HepG2 (cell line): ENCODE results near the gene HOXA10. TPM values are rescaled to one million over a fixed set of nuclear protein-coding genes. Genes with fewer than 3 reads are reported as not detected.

Experiments used
- AGO2 ChIP-seq: fragments of 200-400 bp; formaldehyde crosslinking; optimal IDR thresholded peaks from 2 replicates; pipeline ENCODE3; 2017; ENCODE audit warnings: mild to moderate bottlenecking, low read depth, low read length, moderate library complexity
- HNF1A ChIP-seq, 2 experiments: sonication (generic) in 1 of 2; formaldehyde crosslinking in 1 of 2; IDR thresholded peaks; 2 replicates each; pipeline versions ENCODE4 v1.4.0 to v1.6.1; 2016 to 2020; ENCODE audit warnings: borderline replicate concordance in 1 of 2, low read depth in 1 of 2, mild to moderate bottlenecking in 1 of 2, missing genetic modification reagents in 1 of 2
- MLXIP ChIP-seq: sonication (generic); formaldehyde crosslinking; IDR thresholded peaks from 2 replicates; pipeline ENCODE4 v1.9.0; 2021; ENCODE audit warnings: missing genetic modification reagents, borderline replicate concordance
- microRNA counts: library from miRNA; unstranded; fragments of <30 nt; microRNA quantifications from one replicate; lab custom pipeline; 2015
- microRNA-seq: library from miRNA; unstranded; fragments of <30 nt; microRNA quantifications from one replicate; pipeline ENCODE4, GENCODE V29; 2020
- polyA plus RNA-seq, 8 experiments: library from polyadenylated mRNA; depleted of rRNA in 3 of 8; stranded (reverse) in 7 of 8; unstranded in 1 of 8; fragments of >200 nt; fragmentation: Illumina TruSeq in 4 of 8; extraction: Trizol in 4 of 8; gene quantifications; 2 replicates each; pipeline versions ENCODE4 v1.2.1 to v1.2.3, GENCODE V29; 2011 to 2016; ENCODE audit warnings: low read depth in 4 of 8, missing spikeins in 1 of 8, mixed read lengths in 1 of 8; ENCODE audit not compliant: insufficient read depth in 1 of 8
- small RNA-seq, 3 experiments: library from RNA; depleted of rRNA; stranded (forward); fragments of <200 nt; gene quantifications; one replicate each; pipeline ENCODE3, GENCODE V24; 2012; ENCODE audit warnings: low read depth in 2 of 3, low replicate concordance in 1 of 3; ENCODE audit not compliant: insufficient read length in 3 of 3, insufficient read depth in 2 of 3
- total RNA-seq, 5 experiments: library from RNA; depleted of rRNA; stranded (reverse); fragments of >200 nt; fragmentation: Illumina TruSeq; extraction: Trizol; gene quantifications; 2 replicates each; pipeline ENCODE4 v1.2.3, GENCODE V29; 2016; ENCODE audit warnings: low read depth in 1 of 5

HOXA10 gene
- total and polyA plus RNA-seq, 2 of the 13 experiments (the other 11 are each of a cell fraction or from before 2014, with no cell fraction given): not detected

DNA sequence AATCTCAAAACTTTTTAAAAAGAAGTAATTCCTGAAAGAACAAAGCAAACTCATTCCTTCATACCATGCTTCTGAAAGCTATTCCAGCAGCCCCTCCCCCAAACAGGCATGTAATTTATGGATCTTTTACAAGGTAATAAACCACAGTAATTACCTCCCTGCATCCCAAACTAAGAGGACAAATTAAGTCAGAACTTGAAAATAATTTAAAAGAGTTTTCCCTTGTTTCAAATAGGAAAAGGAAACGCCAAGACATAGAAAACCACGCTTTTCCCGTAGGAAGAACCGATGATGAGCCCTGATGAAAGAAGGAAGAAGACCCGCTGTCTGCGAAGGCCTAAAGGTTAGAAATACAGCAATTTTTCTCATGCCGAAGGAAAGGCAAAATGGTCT, 52.4 kb downstream of the HOXA10 start (continued):
- TF ChIP-seq HNF1A (IDR thresholded peaks at IDR 0.05; ENCODE audit: low read depth) (no peak), HNF1A (CRISPR knock-in tag; IDR thresholded peaks at IDR 0.05; ENCODE audit: borderline replicate concordance) (no peak), AGO2 (peak; percentile 19), MLXIP (CRISPR knock-in tag) (no peak)

MicroRNAs within 50 kb of the gene (microRNA counts, 767-probe panel; counts per million panel counts)
- not detected for microRNA hsa-miR-196b-5p (lab: Ali Mortazavi, UCI)

Small RNAs within 50 kb of the gene (microRNA-seq; reads per million reads assigned to microRNA genes)
- 32.7 reads per million, percentile 62 among the genes with 10 or more reads in this experiment for gene MIR196B

Small RNAs within 50 kb of the gene (small RNA-seq; reads per million reads assigned to genes)
- gene AC004080.5 (0 reads per million in 3 experiments), gene RF02140 (0 reads per million in 3 experiments), gene RF02141 (0 reads per million in 3 experiments)

Other genes starting within 250 kb of the HOXA10 start
- 0.20 TPM in 1 of 2 replicates, not detected in the other for gene HOXA1, start 78.3 kb downstream of the HOXA10 start, total RNA-seq (2016; rRNA removed; fragmentation: Illumina TruSeq; extraction: Trizol)
- 0.18 and 0.31 TPM in 2 replicates for gene HOXA1, start 78.3 kb downstream of the HOXA10 start, polyA plus RNA-seq (2011; rRNA removed)
- gene HOXA2, start 71.6 kb downstream of the HOXA10 start, total RNA-seq (2016; rRNA removed; fragmentation: Illumina TruSeq; extraction: Trizol): 0.22 TPM in 1 of 2 replicates, not detected in the other
- gene HOXA2, start 71.6 kb downstream of the HOXA10 start, polyA plus RNA-seq (2011; rRNA removed): 0.20 and 0.29 TPM in 2 replicates
- gene HOXA4, start 43.6 kb downstream of the HOXA10 start, total RNA-seq (2016; rRNA removed; fragmentation: Illumina TruSeq; extraction: Trizol): 1.8 and 2.4 TPM in 2 replicates
- 4.3 and 5.4 TPM in 2 replicates for gene HOXA4, start 43.6 kb downstream of the HOXA10 start, polyA plus RNA-seq (2011; rRNA removed)
- gene HOXA5, start 30.6 kb downstream of the HOXA10 start, total RNA-seq (2016; rRNA removed; fragmentation: Illumina TruSeq; extraction: Trizol): 3.2 and 3.9 TPM in 2 replicates
- 3.6 and 4.0 TPM in 2 replicates for gene HOXA5, start 30.6 kb downstream of the HOXA10 start, polyA plus RNA-seq (2011; rRNA removed)
- gene HOXA6, start 26.5 kb downstream of the HOXA10 start, total RNA-seq (2016; rRNA removed; fragmentation: Illumina TruSeq; extraction: Trizol): 0.95 and 1.3 TPM in 2 replicates
- 0.68 and 1.5 TPM in 2 replicates for gene HOXA6, start 26.5 kb downstream of the HOXA10 start, polyA plus RNA-seq (2011; rRNA removed)
- 2.1 and 2.9 TPM in 2 replicates for gene HOXA3, start 21.7 kb downstream of the HOXA10 start, total RNA-seq (2016; rRNA removed; fragmentation: Illumina TruSeq; extraction: Trizol)
- 4.3 and 4.6 TPM in 2 replicates for gene HOXA3, start 21.7 kb downstream of the HOXA10 start, polyA plus RNA-seq (2011; rRNA removed)
- gene HOXA7, start 17.6 kb downstream of the HOXA10 start, total RNA-seq (2016; rRNA removed; fragmentation: Illumina TruSeq; extraction: Trizol): not detected in 2 replicates
- 0.05 and 0.10 TPM in 2 replicates for gene HOXA7, start 17.6 kb downstream of the HOXA10 start, polyA plus RNA-seq (2011; rRNA removed)
- gene HOXA9, start 8.8 kb downstream of the HOXA10 start, total RNA-seq (2016; rRNA removed; fragmentation: Illumina TruSeq; extraction: Trizol): not detected in 2 replicates
- gene HOXA9, start 8.8 kb downstream of the HOXA10 start, polyA plus RNA-seq (2011; rRNA removed): not detected in 2 replicates
- not detected in 2 replicates for gene HOXA11, start 10.9 kb upstream of the HOXA10 start, total RNA-seq (2016; rRNA removed; fragmentation: Illumina TruSeq; extraction: Trizol)
- gene HOXA11, start 10.9 kb upstream of the HOXA10 start, polyA plus RNA-seq (2011; rRNA removed): 0.04 TPM in 1 of 2 replicates, not detected in the other
- 0.04 TPM in 2 replicates for gene HOXA13, start 25.8 kb upstream of the HOXA10 start, total RNA-seq (2016; rRNA removed; fragmentation: Illumina TruSeq; extraction: Trizol)
- gene HOXA13, start 25.8 kb upstream of the HOXA10 start, polyA plus RNA-seq (2011; rRNA removed): 0.01 TPM in 1 of 2 replicates, not detected in the other
- gene EVX1, start 68.5 kb upstream of the HOXA10 start, total RNA-seq (2016; rRNA removed; fragmentation: Illumina TruSeq; extraction: Trizol): not detected in 2 replicates
- not detected in 2 replicates for gene EVX1, start 68.5 kb upstream of the HOXA10 start, polyA plus RNA-seq (2011; rRNA removed)